Neural cell (in vitro differentiated cells): ENCODE results near the gene SLAIN1. TPM values are rescaled to one million over a fixed set of nuclear protein-coding genes. Genes with fewer than 3 reads are reported as not detected.
A peak's percentile ranks its signal among the peaks of the same experiment; 100 is the strongest.

Experiments
- H2AFZ ChIP-seq: fragments of 200-600, 300-800 bp; sonication (generic), shearing (Covaris generic); 2 replicates; pipeline ENCODE4 v1.6.0; 2014; ENCODE audit warnings: low read depth, mild to moderate bottlenecking, antibody characterized with exemption, low read length, moderate library complexity
- H3F3A ChIP-seq: fragments of 200-600 bp; shearing (Covaris generic); 2 replicates; pipeline ENCODE4 v1.6.1; 2016; ENCODE audit warnings: mild to moderate bottlenecking, moderate library complexity, mixed read lengths, antibody characterized with exemption, low read length; ENCODE audit not compliant: insufficient read depth, poor library complexity, severe bottlenecking
- H3K27ac ChIP-seq: fragments of 200-600, 300-800 bp; sonication (generic), shearing (Covaris generic); 2 replicates; pipeline ENCODE4 v1.5.1; 2014; ENCODE audit warnings: mild to moderate bottlenecking, low read length, moderate library complexity
- H3K27me3 ChIP-seq: fragments of 300-800, 200-600 bp; sonication (generic), shearing (Covaris generic); 2 replicates; pipeline ENCODE4 v1.6.0; 2014; ENCODE audit warnings: mild to moderate bottlenecking, low read depth, low read length, moderate library complexity; ENCODE audit not compliant: insufficient read depth
- H3K36me3 ChIP-seq: fragments of 300-800, 200-600 bp; sonication (generic), shearing (Covaris generic); 2 replicates; pipeline ENCODE4 v1.5.1; 2014; ENCODE audit warnings: mild to moderate bottlenecking, antibody characterized with exemption, low read length, moderate library complexity; ENCODE audit not compliant: insufficient read depth
- H3K4me2 ChIP-seq: fragments of 300-800, 200-600 bp; sonication (generic), shearing (Covaris generic); 2 replicates; pipeline ENCODE4 v1.6.0; 2014; ENCODE audit warnings: mild to moderate bottlenecking, low read length
- H3K4me3 ChIP-seq: fragments of 300-800, 200-600 bp; sonication (generic), shearing (Covaris generic); 2 replicates; pipeline ENCODE4 v1.5.1; 2014; ENCODE audit warnings: mild to moderate bottlenecking, low read length, moderate library complexity
- H3K79me2 ChIP-seq: fragments of 200-600 bp; shearing (Covaris generic); replicated peaks from 2 replicates; pipeline ENCODE4 v1.6.0; 2014; ENCODE audit warnings: mild to moderate bottlenecking, low read length, moderate library complexity; ENCODE audit not compliant: insufficient read depth
- H3K9ac ChIP-seq: fragments of 300-800, 200-600 bp; sonication (generic), shearing (Covaris generic); 2 replicates; pipeline ENCODE4 v1.6.1; 2016; ENCODE audit warnings: mild to moderate bottlenecking, low read length, mixed read lengths
- H3K9me2 ChIP-seq: fragments of 200-600 bp; shearing (Covaris generic); 2 replicates; pipeline ENCODE4 v1.6.1; 2016; ENCODE audit warnings: mild to moderate bottlenecking, low read length, mixed read lengths; ENCODE audit not compliant: insufficient read depth
- H3K9me3 ChIP-seq: fragments of 200-600, 300-800 bp; sonication (generic), shearing (Covaris generic); 2 replicates; pipeline ENCODE4 v1.6.1; 2016; ENCODE audit warnings: mild to moderate bottlenecking, mixed run types, low read length, moderate library complexity, mixed read lengths
- H4K20me1 ChIP-seq: fragments of 200-600 bp; shearing (Covaris generic); 2 replicates; pipeline ENCODE4 v1.6.1; 2016; ENCODE audit warnings: mild to moderate bottlenecking, mixed run types; ENCODE audit not compliant: insufficient read depth
- EP300 ChIP-seq: fragments of 450-650 bp; conservative IDR thresholded peaks from 2 replicates; pipeline ENCODE4 v1.6.1; 2014; ENCODE audit warnings: antibody characterized with exemption, mild to moderate bottlenecking, moderate library complexity; ENCODE audit not compliant: poor library complexity, severe bottlenecking
- EZH2 ChIP-seq: fragments of 200-600, 300-800 bp; shearing (Covaris generic), sonication (generic); IDR thresholded peaks from 2 replicates; pipeline ENCODE4 v1.6.1; 2014; ENCODE audit warnings: antibody characterized with exemption, low read length, borderline replicate concordance, mild to moderate bottlenecking; ENCODE audit not compliant: insufficient read depth, poor library complexity, severe bottlenecking
- MXI1 ChIP-seq: fragments of 450-650 bp; conservative IDR thresholded peaks from 2 replicates; pipeline ENCODE4 v1.6.1; 2014; ENCODE audit warnings: antibody characterized with exemption, mild to moderate bottlenecking; ENCODE audit not compliant: poor library complexity, severe bottlenecking
- POLR2AphosphoS5 ChIP-seq: IDR thresholded peaks from 2 replicates; pipeline ENCODE4 v1.6.1; 2012
- RAD21 ChIP-seq: fragments of 450-650 bp; conservative IDR thresholded peaks from 2 replicates; pipeline ENCODE4 v1.6.1; 2014; ENCODE audit warnings: antibody characterized with exemption, mild to moderate bottlenecking, moderate library complexity
- REST ChIP-seq: IDR thresholded peaks from 2 replicates; pipeline ENCODE4 v1.6.1; 2012; ENCODE audit warnings: borderline replicate concordance
- SMC3 ChIP-seq: fragments of 450-650 bp; conservative IDR thresholded peaks from 2 replicates; pipeline ENCODE4 v1.6.1; 2014; ENCODE audit warnings: antibody characterized with exemption, mild to moderate bottlenecking, moderate library complexity; ENCODE audit not compliant: poor library complexity
- TAF1 ChIP-seq: IDR thresholded peaks from 2 replicates; pipeline ENCODE4 v1.6.1; 2012; ENCODE audit warnings: low read depth
- polyA minus RNA-seq: library from RNA; depleted of rRNA, polyadenylated mRNA; stranded (reverse); fragments of >200 nt; gene quantifications from 2 replicates; pipeline ENCODE4 v1.2.3, GENCODE V29; 2014
- polyA plus RNA-seq: library from polyadenylated mRNA; depleted of rRNA; stranded (reverse); fragments of >200 nt; gene quantifications from 2 replicates; pipeline ENCODE4 v1.2.3, GENCODE V29; 2014
- TF ChIP-seq, protein P1 (sequence below): fragments of 450-650 bp; IDR thresholded peaks from 2 replicates; pipeline ENCODE4 v1.5.1; 2014; ENCODE audit warnings: antibody characterized with exemption, mild to moderate bottlenecking, moderate library complexity; ENCODE audit not compliant: poor library complexity, severe bottlenecking

The SLAIN1 gene
- 129 and 155 TPM in 2 replicates for polyA plus RNA-seq
- 290 and 291 TPM in 2 replicates for polyA minus RNA-seq

- no peaks in the 10 kb centered on the region for H3K9me3 ChIP-seq
- H4K20me1 ChIP-seq, result peaks cover 15% of the 10 kb centered on the region
- peak within 1 kb of the TSS; percentile 77 for H3K27ac ChIP-seq
- H3K4me2 ChIP-seq, result peak within 1 kb of the TSS; percentile 46
- H3K9me2 ChIP-seq, result no peaks in the 10 kb centered on the region
- peak within 1 kb of the TSS; percentile 88 for H3K4me3 ChIP-seq
- H3K36me3 ChIP-seq, result no peaks in the 10 kb centered on the region
- H3K79me2 ChIP-seq, result peaks cover 38% of the 10 kb centered on the region
- peak within 1 kb of the TSS; percentile 81 for H3K9ac ChIP-seq
- no peak within 1 kb of the TSS for H2AFZ ChIP-seq
- no peaks in the 10 kb centered on the region for H3K27me3 ChIP-seq
- peak; percentile 89 for TF ChIP-seq POLR2AphosphoS5
- TF ChIP-seq RAD21, result no peak
- TF ChIP-seq MXI1, result peak; percentile 70
- TF ChIP-seq REST, result peak; percentile 35
- TF ChIP-seq TAF1, result no peak
- no peak for TF ChIP-seq EZH2
- no peak for TF ChIP-seq SMC3
- TF ChIP-seq, protein P1, sequence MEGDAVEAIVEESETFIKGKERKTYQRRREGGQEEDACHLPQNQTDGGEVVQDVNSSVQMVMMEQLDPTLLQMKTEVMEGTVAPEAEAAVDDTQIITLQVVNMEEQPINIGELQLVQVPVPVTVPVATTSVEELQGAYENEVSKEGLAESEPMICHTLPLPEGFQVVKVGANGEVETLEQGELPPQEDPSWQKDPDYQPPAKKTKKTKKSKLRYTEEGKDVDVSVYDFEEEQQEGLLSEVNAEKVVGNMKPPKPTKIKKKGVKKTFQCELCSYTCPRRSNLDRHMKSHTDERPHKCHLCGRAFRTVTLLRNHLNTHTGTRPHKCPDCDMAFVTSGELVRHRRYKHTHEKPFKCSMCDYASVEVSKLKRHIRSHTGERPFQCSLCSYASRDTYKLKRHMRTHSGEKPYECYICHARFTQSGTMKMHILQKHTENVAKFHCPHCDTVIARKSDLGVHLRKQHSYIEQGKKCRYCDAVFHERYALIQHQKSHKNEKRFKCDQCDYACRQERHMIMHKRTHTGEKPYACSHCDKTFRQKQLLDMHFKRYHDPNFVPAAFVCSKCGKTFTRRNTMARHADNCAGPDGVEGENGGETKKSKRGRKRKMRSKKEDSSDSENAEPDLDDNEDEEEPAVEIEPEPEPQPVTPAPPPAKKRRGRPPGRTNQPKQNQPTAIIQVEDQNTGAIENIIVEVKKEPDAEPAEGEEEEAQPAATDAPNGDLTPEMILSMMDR, result no peak
- no peak for TF ChIP-seq EP300
- no peaks in the 10 kb centered on the region for H3F3A ChIP-seq
Observed at GRCh38 chr13:77697217-77698103, at the start of gene SLAIN1. Gene SLAIN1 (plus strand): TSS chr13:77697687. CDS start chr13:77697914, 227 bp downstream.

- H3K9me2 ChIP-seq, result no peaks in the 10 kb centered on the region
- no peaks in the 10 kb centered on the region for H3K9me3 ChIP-seq
- H3K9ac ChIP-seq, result no peak overlapping the region
- H4K20me1 ChIP-seq, result no peaks in the 10 kb centered on the region
- no peak overlapping the region for H3K4me2 ChIP-seq
- no peaks in the 10 kb centered on the region for H3K27me3 ChIP-seq
- no peaks in the 10 kb centered on the region for H3K79me2 ChIP-seq
- H3K27ac ChIP-seq, result no peak overlapping the region
- H3F3A ChIP-seq, result no peaks in the 10 kb centered on the region
- H3K4me3 ChIP-seq, result no peak overlapping the region
- TF ChIP-seq REST (no peak), SMC3 (no peak), MXI1 (no peak), EP300 (no peak), POLR2AphosphoS5 (no peak), RAD21 (no peak), EZH2 (no peak)
- no peaks in the 10 kb centered on the region for H3K36me3 ChIP-seq
- no peak overlapping the region for H2AFZ ChIP-seq
Observed at GRCh38 chr13:77650409-77650808, 47.1 kb upstream of the SLAIN1 start.
